GM23248 (cell line): ENCODE measurements around the gene ZNF536.

ENCODE experiments used
- EZH2 ChIP-seq: fragments of 200-600 bp; sonication (generic); IDR thresholded peaks from 2 replicates; pipeline ENCODE4 v1.6.1; 2018; ENCODE audit warnings: antibody characterized with exemption, mild to moderate bottlenecking; ENCODE audit not compliant: insufficient read depth, poor library complexity, severe bottlenecking
- EZH2phosphoT487 ChIP-seq: fragments of 200-600 bp; sonication (generic); IDR thresholded peaks from 2 replicates; pipeline ENCODE4 v1.6.1; 2018; ENCODE audit warnings: antibody characterized with exemption, moderate library complexity, mild to moderate bottlenecking, low read depth; ENCODE audit not compliant: insufficient read depth

DNA sequence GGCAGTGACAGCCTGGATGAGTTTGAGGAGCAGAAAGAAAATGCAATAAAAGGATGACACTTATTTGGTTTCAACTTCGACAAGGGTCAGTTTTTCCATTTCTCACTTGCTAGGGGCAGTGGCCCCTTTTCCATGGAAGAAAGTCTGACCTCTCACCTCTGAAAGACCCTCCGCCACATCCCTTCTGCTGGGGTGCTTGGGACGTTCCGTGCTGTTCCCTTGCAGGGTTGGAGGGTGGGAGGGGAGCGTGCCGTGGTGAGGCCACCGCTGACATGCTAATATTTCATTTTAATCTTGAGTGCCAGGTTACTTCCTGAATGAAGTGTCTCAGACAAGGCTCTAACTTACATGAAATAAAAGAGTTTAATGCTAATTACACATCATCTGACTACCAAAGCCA is 5.2 kb upstream of the ZNF536 start:
- TF ChIP-seq EZH2 = no peak
- no peak for TF ChIP-seq EZH2phosphoT487
